ENCODE data around the gene RPH3AL. TPM values are rescaled to one million over a fixed set of nuclear protein-coding genes. Genes with fewer than 3 reads are reported as not detected.

Gene RPH3AL
- total RNA-seq, 4 donors from 2014 or later = 10.0 to 51.1 (median 25.7) TPM

GRCh38 chr17:327296-327695 is 25.3 kb downstream of the RPH3AL start:
- ATAC-seq (ENCODE audit: low FRiP score) (no peak), DNase-seq (ENCODE audit: low spot score) (no peak)
- TF ChIP-seq, protein P1, sequence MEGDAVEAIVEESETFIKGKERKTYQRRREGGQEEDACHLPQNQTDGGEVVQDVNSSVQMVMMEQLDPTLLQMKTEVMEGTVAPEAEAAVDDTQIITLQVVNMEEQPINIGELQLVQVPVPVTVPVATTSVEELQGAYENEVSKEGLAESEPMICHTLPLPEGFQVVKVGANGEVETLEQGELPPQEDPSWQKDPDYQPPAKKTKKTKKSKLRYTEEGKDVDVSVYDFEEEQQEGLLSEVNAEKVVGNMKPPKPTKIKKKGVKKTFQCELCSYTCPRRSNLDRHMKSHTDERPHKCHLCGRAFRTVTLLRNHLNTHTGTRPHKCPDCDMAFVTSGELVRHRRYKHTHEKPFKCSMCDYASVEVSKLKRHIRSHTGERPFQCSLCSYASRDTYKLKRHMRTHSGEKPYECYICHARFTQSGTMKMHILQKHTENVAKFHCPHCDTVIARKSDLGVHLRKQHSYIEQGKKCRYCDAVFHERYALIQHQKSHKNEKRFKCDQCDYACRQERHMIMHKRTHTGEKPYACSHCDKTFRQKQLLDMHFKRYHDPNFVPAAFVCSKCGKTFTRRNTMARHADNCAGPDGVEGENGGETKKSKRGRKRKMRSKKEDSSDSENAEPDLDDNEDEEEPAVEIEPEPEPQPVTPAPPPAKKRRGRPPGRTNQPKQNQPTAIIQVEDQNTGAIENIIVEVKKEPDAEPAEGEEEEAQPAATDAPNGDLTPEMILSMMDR (IDR thresholded peaks at IDR 0.05) = no peak

GRCh38 chr17:326010-326621 is 26.5 kb downstream of the RPH3AL start:
- DNase-seq (ENCODE audit: low spot score) = no peak
- ATAC-seq (ENCODE audit: low FRiP score) = no peak
- TF ChIP-seq, protein P1 (IDR thresholded peaks at IDR 0.05) = no peak

DNA sequence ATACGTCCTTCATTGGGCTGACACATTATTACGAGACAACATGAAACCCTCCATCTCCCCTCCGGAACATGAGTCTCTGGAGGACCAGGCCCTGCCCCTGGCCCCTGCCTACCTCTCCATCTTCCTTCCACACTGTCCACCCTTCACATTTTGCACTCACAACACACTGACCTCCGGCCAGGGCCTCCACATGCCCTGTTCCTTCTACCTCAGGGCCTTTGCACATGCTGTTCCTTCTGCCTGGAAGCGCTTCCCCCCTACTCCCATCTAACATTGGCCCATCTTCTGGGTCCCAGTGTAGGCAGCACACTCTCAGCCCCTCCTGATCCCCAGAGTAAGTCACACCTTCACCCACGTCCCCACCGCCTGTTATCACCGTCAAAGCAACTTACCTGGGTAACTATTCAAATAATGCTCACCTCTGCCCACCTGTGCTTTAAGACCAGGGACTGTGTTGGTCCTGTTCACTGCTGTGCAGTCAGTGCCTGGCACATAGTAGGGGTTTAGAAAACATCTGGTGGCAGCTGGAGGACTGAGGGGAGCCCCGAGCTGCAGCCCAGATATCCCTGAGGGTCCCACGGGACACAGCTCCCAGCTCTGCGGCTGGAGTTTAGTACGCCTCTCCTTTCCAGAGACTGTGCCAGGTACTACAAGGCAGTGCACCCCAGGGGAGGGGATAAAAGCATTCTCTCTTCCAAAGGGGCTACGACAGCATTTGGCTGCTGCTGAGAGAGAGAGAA is 27.2 kb downstream of the RPH3AL start:
- DNase-seq (ENCODE audit: low spot score) (no peak), ATAC-seq (ENCODE audit: low FRiP score) (no peak)
- TF ChIP-seq, protein P1 (IDR thresholded peaks at IDR 0.05) = no peak

DNA sequence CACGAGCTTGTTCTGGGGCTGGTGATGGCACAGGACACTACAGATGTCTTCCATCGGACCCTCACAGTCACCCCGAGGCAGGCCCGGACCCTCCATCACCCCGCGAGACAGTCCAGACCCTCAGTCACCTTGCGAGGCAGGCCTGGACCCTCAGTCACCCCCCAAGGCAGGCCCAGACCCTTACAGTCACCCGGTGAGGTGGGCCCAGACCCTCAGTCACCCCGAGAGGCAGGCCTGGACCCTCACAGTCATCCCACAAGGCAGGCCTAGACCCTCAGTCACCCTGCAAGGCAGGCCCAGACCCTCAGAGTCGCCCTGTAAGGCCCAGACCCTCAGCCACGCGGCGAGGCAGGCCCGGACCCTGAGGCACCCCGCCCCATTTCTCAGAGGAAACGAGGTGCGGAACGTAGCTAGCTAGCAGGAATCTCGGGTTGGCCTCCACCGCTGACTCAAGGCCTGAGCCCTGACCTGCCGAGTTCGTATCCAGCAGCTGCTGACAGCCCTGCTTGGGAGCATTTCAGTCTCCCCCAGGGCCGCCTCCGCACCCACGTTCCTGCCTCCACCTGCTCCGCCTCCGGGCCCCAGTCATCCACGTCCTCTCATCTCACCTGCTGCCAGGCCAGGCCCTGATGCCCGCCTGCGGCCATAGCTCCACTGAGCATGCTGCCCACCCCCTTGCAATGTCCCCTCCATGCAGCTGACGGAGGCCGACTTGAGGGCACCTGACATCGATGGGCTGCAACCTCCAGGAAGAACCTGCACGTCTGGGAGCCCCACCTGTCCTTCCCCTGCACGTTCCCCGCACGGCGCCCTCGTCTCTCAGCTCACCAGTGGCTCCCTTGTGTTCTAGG is 28.7 kb downstream of the RPH3AL start:
- ATAC-seq (ENCODE audit: low FRiP score) (no peak), DNase-seq (ENCODE audit: low spot score) (no peak)
- TF ChIP-seq, protein P1 (IDR thresholded peaks at IDR 0.05) = no peak

DNA sequence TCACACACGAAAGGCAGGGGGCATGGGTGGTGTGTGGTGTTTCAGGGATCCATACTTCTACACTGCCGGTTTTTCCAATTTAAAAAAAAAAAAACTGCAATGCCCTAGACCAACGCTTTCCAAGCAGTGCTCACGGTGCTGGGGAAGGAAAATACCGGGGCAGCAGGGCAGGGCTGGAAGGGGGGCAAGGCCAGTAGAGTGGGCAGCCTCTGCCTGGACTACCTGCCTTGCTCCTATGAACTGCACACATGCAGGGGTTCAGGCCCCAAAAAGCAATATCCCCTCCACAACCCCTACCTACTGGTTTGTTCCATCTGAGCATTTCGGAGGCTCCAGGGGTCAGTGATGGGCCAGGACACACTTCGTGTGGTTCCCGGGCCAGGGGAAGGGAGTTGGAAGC is 29.4 kb downstream of the RPH3AL start:
- ATAC-seq (ENCODE audit: low FRiP score) = no peak
- TF ChIP-seq, protein P1 (IDR thresholded peaks at IDR 0.05) = no peak
- DNase-seq (ENCODE audit: low spot score) = no peak

GRCh38 chr17:322006-322780 is 30.4 kb downstream of the RPH3AL start:
- ATAC-seq (ENCODE audit: low FRiP score) = no peak
- TF ChIP-seq, protein P1 (IDR thresholded peaks at IDR 0.05) = no peak
- DNase-seq (ENCODE audit: low spot score) = no peak

All from omental fat pad (tissue), 4 donors.